ENCODE data around the gene RBM43.

- TF ChIP-seq POLR2A (IDR thresholded peaks at IDR 0.05): no peak
- TF ChIP-seq, protein P1, sequence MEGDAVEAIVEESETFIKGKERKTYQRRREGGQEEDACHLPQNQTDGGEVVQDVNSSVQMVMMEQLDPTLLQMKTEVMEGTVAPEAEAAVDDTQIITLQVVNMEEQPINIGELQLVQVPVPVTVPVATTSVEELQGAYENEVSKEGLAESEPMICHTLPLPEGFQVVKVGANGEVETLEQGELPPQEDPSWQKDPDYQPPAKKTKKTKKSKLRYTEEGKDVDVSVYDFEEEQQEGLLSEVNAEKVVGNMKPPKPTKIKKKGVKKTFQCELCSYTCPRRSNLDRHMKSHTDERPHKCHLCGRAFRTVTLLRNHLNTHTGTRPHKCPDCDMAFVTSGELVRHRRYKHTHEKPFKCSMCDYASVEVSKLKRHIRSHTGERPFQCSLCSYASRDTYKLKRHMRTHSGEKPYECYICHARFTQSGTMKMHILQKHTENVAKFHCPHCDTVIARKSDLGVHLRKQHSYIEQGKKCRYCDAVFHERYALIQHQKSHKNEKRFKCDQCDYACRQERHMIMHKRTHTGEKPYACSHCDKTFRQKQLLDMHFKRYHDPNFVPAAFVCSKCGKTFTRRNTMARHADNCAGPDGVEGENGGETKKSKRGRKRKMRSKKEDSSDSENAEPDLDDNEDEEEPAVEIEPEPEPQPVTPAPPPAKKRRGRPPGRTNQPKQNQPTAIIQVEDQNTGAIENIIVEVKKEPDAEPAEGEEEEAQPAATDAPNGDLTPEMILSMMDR (IDR thresholded peaks at IDR 0.05): no peak
These were observed 41.2 kb upstream of the RBM43 start for GRCh38 chr2:151302879-151303278.

Data from adrenal gland (tissue), 5 donors.